Activated CD4-positive, alpha-beta T cell treated with anti-CD3 and anti-CD28 coated beads, Interleukin-2, amount 50 U/mL, for 4 hours (primary cell): ENCODE results near the gene VPS13A.
"Not testable (repeated sequence)": the region's sequence is repeated elsewhere in the genome, so short reads cannot be mapped to it uniquely, and the experiment has no call there.

Source experiments
- DNase-seq, 2 experiments: peaks; one replicate each; pipeline ENCODE4 v3.0.0-alpha.2; 2020

The VPS13A gene

DNA sequence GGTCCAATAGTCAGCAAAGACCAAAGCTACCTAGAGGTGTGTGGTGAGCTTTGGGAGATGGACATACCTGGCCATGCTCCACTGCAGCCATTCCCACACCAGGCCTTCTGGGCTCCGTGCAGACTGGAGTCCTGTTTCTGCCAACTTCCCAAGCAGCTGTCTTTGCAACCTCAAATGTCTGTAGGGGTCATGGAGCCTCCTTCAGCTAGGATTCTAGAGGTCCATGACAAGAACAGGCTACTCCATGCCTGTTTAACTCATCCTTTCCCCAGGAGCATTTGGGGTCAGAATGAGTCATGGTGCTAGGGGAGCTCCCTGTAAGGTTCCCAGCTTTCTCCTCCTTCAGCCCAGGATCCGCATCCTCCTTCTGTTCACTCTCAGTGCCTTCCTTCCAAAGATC is 17.1 kb downstream of the VPS13A start:
- no peak for DNase-seq

DNA sequence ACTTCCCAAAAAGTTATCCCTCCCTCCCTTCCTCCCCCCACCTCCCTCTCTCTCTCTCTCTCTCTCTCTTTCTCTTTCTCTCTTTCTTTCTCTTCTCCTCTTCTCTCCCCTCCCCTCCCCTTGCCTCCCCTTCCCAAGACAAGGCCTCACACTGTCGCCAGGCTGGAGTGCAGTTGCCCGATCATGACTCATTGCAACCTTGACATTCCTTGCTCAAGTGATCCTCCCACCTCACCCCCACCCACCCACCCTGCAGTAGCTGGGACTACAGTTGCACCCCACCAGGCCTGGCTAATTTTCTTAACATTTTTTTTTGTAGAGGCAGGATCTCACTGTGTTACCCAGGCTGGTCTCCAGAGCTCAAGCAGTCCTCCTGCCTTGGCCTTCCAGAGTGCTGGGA is 32.8 kb downstream of the VPS13A start:
- no peak for DNase-seq

DNA sequence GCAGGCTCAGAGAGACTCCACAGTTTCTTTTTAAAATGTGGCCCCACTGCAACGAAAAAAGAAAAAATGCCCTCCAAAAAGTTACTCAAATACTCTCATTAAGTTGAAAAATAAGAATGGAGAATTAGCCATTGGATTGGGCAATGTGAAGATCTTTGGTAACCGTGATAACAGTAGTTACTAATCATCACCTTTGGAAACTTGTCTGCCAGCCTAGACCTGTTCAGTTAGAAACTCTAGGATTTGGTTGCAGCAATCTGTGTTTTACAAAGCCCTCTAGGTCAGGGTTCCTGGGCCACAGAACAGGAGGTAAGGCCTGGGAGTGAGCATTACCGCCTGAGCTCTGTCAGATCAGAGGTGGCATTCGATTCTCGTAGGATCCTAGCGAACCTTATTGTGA is 34.2 kb downstream of the VPS13A start:
- no peak for DNase-seq

DNA sequence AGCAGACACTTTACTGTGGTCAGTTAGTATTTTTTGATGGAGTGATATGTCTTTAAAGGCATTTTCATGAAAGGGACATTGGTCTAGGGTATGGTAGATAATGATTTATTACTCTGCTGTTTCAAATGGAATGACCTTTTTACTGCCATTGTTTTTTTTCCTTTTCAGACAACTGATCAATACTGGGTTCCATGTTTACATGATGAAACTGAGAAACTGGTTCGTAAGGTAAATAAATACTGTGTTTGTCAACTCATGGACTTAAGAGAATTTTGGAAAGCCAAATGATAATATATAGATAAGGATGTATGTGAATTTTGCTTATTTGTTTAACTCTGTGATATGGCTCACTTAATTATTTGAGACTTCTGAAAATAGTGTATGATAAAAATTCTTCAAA is 35.5 kb downstream of the VPS13A start:
- no peak for DNase-seq

DNA sequence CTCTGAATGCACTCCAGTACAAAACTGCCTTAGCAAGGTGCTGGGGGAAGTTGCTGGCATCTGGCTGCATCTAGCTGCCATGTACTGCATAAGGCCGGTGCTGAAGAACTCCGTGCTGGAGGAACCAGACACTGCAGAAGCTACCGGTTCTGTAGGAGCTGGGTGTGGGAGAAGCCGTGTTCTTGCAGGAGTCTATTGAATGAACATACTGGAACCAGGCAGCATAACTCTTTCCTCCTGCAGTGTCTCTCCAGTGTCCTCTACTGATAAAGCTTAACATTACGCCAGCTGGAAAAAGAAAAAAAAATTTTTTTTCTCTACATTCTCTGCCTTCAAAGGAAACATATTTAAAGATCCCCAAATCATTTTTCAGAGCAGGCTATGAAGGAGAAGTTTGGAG is 38.5 kb downstream of the VPS13A start:
- DNase-seq: no peak

DNA sequence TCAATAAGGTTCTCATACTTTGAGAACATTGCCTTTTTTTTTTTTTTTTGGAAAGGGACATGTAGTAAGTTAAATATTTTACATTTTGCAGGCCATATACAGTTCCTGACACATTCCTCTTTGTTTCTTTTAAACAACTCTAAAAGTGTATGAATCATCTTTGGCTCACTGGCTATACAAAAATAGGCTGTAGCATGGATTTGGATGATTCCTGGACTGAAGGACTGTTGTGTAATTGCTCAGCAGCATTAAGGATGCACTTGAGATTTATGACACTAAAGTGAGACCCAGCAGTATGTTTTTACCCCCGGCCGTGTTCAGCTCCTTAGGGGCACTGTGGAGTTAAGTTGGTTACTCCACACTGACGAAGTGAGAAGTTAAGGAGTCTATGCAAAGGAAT is 41.3 kb downstream of the VPS13A start:
- no peak for DNase-seq

DNA sequence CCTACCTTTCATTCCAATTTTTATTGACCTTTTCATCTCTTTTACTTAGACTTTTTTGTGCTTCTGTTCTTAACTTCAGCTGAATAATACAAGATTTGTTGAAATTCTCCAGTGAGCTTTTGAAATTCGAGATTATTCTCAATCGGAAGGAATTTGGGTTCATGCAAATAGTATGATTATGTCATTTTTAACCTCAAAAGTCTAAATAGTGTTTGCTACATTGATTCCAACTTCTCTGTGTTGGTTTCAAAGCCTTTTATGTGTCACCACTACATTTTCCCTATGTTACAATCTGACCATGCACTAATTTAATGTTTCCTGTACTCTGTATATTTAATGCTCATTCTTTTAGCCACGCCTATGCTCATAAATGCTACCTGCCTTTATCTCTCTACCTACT is 44.1 kb downstream of the VPS13A start:
- DNase-seq: no peak

DNA sequence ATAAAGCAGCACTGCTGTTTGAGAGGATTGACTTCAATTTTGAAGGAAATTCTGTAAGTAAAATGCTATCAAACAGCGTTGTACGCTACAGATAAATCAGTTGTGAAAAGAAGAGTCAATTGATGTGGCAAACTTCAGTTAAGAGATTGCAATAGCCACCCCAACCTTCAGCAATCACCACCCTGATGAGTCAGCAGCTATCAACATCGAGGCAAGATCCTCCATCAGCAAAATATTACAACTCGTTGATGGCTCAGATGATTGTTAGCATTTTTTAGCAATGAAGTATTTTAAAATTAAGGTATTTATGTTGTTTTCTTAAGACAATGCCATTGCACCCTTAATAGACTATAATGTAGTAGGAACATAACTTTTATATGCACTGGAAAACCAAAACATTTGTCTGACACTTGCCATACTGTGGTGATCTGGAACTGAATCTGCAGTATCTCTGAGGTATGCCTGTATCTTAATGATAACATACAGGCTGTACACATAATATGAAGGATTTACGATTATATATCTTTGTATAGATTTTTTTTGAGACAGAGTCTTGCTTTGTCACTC is 47.5 kb downstream of the VPS13A start:
- DNase-seq: no peak

DNA sequence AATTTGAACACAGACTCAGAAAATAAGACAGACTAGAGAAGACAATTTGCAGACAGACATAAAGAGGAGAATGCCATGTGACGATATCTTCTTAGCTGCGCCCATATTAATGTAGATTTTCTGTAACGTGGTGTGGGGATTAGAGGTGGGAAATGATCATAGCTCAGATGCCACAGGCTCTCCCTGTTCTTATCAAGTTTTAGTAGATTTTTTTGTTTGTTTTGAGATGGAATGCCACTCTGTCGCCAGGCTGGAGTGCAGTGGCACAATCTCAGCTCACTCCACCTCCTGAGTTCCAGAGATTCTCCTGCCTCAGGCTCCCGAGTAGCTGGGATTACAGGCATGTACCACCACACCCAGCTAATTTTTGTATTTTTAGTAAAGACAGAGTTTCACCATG is 59.4 kb downstream of the VPS13A start:
- DNase-seq: no peak

DNA sequence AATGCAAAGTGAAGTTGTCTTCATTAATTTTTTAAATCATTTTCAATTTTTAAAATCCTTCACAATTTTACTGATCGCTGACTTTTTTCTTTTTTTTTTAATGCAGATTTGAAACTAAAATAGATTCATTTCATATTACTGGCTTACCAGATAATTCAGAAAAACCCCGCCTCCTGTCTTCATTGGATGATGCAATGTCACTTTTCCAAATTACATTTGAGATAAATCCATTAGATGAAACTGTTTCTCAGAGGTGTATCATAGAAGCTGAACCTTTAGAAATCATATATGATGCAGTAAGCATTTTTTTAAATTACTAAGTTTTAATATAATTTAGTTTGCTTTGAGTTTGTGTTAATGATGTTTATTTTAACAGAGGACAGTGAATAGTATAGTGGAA is 60.6 kb downstream of the VPS13A start:
- no peak for DNase-seq

DNA sequence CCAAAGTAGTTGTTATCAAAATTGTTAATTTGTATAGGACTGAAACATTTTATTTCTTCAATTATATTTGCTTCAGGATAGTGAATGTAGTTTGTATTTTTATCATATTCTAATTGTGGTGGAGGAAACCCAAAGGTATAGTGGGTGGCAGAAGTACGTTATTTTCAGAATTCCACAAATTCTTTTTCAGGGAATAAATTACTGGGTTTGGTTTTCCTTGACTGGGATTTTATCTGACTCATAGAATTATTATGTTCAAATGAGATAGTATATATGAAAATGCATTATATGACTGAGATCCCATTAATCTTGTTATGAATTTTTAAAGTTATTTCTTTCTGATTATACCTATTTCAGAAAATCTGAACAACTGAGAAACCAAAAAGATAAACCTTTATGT is 73.7 kb downstream of the VPS13A start:
- DNase-seq: no peak

DNA sequence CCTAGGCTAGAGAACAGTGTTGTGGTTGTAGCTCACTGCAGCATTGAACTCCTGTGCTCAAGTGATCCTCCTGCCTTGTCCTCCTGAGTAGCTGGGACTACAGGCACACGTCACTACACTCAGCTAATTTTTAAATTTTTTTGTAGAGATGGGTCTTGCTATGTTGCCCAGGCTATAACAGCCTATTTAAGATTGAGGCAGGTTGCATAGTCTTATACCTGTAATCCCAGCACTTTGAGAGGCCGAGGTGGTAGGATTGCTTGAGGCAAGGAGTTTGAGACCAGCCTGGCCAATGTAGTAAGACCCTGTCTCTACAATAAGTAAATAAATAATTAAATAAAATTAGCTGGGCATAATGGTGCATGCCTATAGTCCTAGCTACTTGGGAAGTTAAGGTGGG is 79.9 kb downstream of the VPS13A start:
- no peak for DNase-seq

DNA sequence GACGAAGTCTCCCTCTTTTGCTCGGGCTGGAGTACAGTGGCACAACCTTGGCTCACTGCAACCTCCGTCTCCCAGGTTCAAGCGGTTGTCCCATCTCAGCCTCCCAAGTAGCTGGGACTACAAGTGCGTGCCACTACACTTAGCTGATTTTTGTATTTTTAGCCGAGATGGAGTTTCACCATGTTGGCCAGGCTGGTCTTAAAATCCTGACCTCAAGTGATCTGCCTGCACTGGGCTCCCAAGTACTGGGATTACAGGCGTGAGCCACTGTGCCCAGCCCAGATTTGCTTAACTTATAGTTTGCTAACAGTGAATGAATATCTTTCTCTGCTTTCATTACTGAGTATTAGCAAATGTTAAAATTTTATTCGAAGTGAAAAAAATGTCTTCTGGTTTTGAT is 84.3 kb downstream of the VPS13A start:
- no peak for DNase-seq

DNA sequence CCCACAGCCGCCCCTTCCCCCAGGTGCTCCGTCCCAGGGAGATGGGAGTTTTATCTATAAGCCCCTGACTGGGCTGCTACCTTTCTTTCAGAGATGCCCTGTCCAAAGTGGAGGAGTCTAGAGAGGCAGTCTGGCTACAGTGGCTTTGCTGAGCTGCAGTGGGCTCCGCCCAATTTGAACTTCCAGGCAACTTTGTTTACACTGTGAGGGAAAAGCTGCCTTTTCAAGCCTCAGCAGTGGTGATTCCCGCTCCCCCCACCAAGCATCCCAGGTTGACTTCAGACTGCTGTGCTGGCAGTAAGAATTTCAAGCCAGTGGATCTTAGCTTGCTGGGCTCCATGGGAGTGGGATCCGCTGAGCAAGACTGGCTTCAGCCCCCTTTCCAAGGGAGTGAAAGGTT is 90.4 kb downstream of the VPS13A start:
- not testable (repeated sequence) for DNase-seq

DNA sequence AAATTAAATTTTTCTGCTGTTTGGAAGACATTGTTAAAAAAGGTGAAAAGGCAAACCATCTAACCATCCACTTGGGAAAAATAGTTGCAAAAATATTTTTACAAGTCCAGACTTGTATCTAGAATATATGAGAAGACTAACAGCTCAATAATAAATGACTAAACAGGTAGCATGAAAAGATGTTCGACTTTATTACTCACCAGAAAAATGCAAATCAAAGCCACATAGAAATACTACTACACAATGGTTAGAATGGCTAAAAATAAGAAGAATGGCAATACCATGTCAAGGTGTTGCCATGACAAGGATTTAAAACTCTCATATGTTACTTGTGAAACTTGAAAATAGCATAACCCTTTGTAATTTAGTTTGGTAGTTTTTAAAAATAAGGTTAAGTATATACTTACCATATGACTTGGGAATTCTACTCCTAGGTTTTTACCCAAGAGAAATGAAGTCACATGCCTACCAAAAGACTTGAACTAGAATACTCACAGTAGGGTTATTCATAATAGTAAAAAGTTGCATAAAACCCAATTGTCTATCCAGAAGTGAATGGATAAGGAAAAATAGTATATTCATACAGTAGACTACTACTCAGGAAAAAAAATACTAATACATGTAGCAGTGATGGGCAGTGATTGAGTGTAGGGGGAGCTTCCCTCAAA is 93.8 kb downstream of the VPS13A start:
- DNase-seq: no peak

DNA sequence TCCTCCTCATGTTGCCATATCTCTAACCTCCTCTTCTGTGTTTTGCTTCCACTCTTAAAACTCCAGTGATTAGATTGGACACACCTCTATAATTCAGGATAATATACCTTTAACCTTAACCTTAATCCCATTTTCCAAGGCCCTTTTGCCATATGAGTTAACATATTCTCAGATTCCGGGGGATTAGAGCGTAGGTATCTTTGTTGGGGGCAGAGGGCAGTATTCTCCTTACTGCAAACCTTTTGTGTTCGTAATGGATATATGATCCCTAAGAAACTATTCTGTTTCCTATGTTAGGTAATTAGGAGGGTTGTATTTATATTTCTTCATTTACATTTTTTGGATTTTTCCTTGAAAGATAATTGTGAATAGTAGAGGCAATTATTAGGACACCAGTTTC is 99.5 kb downstream of the VPS13A start:
- no peak for DNase-seq

DNA sequence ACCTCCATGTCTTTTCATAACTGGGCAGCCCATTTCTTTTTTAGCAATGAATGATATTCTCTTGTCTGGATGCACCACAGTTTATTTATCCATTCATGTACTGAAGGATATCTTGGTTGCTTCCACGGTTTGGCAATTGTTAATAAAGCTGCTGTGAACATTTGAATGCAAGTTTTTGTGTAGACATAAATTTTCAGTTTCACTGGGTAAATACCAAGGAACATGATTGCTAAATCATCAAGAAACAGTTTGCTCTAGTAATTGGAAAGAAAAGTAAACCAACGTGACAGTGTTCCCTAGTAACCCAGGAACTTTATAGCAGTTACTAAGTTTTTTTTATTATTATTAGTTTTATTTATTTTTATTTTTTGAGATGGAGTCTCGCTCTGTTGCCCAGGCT is 100.4 kb downstream of the VPS13A start:
- DNase-seq: no peak

DNA sequence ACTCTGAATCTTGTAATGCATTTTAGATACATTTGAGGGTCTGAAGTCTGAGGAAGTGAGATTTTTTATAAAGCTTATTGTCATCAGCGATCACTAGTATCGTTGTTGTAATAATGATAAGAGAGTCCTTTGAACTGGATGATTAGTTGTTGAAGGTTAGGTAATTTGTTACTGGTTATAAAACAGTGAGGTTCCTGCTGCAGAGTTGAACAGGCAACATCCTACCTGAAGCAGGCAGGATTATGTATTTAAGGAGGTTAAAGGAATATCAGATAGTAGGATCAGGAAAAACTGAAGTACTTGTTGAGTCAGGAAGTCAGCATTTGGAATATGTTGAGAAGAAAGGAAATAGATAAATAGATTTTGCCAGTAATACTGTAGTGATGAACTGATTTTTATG is 106.7 kb downstream of the VPS13A start:
- no peak for DNase-seq

DNA sequence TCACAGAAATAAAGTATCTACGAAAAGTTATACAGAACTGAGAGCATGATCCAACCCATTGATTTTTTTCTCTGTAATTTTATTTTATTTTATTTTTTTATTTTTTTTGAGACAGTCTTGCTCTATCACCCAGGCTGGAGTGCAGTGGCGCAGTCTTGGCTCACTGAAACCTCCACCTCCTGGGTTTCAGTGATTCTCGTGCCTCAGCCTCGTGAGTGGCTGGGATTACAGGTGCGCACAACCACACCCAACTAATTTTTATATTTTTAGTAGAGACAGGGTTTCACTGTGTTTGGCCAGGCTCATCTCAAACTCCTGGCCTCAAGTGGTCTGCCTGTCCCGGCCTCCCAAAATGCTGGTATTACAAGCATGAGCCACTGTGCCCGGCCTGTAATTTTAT is 107.3 kb downstream of the VPS13A start:
- DNase-seq: no peak

DNA sequence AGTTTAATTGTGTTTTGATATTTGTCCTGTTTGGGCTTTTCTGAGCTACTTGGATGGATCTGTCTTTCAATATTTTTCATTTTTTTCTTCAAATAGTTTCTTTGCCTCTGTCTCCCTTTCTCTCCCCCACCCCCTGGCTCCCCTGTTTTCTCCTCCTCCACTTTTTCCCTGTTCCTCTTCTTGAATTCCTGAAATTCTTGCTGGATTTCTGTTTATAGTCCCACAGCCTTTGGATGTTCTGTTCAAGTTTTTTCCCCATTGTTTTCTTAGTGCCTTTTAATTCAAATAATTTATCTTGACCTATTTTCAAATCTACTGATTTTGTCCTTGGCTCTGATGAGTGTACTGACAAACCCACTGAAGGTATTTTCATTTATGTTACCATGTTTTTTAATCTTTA is 113.0 kb downstream of the VPS13A start:
- no peak for DNase-seq

DNA sequence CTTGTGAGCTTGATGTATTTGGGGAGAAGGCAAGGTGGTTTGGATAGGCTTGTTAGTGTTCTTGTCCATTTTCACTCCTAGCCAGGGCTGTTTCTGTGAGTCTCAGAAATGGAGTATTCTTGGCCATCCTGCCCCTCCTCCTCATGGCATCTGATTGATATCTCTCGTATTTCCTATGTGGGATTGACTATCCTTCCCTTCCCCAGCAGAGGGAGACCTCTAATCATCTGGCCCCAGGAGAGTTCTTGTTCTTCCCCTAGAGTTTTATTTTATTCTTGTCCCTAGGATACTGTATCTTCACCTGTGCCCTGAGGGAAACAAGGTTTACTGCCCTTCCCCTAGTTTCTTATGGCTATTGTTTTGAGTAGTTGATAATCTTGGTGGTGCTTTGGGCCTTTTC is 114.4 kb downstream of the VPS13A start:
- DNase-seq: no peak

DNA sequence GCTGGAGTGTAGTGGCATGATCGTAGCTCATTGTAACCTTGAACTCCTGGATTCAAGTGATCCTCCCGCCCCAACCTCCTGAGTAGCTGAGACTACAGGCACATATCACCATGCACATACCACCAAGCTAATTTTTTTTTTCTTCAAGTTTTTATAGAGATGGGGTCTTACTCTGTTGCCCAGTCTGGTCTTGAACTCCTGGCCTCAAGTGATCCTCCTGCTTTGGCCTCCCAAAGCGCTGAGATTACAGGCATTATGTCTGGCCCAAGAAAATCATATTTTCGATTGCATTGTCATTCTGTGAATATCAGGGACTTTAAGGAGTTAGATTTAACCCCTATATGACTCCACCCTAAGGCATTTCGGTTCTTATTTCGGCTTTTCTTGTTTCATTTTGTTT is 116.6 kb downstream of the VPS13A start:
- no peak for DNase-seq

DNA sequence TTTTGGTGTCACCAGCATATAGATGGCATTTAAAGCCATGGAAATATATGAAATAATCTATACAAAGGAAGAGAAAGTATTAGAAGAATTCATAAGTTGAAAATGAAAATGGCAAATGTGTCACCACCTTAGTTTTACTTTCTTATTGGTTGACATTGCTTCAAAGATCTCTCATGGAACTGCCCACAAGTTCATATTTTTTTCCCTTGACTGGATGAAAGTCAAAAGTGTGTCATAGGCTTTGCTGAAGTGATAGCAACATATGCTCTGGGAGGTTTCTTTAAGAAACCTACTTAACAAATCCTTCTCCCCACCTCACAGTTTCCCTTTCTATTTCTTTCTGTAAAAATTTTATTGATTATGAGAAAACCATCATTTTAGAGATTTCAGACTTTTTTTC is 127.2 kb downstream of the VPS13A start:
- DNase-seq: no peak

DNA sequence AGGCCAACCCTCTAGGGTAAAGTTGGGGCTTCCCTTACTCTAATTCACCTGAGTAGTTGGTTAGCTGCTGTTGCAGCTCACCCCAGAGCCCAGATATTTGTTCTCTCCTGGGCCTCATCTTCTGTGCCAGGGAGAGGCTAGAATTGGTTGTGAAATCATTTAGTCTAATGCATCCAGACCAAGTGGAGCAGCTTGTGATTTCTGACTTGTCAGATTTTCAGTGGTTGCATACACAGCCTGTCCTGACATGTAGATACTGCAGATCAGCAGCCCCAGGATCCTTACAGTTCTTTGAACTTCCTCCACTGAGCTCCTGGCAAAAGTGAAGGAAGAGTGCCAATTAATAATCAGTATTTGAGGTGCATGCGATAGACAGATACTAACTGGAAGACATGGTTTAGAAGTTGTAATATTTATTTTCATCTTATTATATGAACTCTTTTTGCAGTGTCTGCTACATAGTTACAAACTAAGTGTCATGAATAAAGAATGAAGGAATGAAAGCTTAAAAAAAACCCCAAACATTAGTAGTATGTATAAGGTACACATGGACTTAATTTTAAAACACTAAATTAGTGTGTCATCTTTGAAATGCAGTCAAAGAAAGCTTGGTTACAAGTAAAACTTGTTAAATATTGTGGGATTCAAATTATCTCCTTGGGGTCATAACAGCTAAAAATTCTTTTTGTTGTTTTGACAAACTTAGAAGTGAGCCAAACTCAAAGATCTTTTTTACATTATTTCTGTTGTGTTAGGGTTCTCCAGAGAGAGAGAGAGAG is 128.5 kb downstream of the VPS13A start:
- DNase-seq: no peak

DNA sequence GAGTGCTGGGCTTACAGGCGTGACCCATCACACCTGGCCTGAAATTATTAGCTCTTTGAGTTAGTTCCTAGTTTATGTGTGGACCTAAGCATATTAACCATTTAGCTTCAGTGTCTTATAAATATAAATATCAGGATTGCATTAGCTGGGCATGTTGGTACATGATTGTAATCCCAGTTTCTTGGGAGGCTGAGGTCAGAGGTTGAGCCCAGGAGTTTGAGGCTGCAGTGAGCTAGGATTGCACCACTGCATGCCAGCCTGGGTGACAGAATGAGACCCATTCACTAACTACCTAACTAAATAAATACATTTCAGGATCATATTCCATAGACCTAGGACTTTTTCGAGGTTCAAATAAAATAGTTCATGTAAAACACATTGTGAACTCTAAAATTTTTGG is 129.8 kb downstream of the VPS13A start:
- no peak for DNase-seq
